ENCODE measurements around the gene APOH.
"Not testable (repeated sequence)": the region's sequence is repeated elsewhere in the genome, so short reads cannot be mapped to it uniquely, and the experiment has no call there.

APOH gene

GRCh38 chr17:66268247-66268927, 39.2 kb upstream of the APOH start:
- Histone ChIP-seq H3K9ac (ENCODE audit: insufficient read length) (peak overlapping the region; percentile 45), H3K9me3 (ENCODE audit: low read depth, low read length) (no peaks in the 10 kb centered on the region; the same call in 1 of the 2 replicates), H3K36me3 (ENCODE audit: insufficient read depth, low read length) (no peaks in the 10 kb centered on the region), H3K4me3 (peak overlapping the region; percentile 62), H3K27ac (peak overlapping the region; percentile 82; the same call in 1 of the 2 replicates)
- DNase-seq (ENCODE audit: low read depth, low spot score), result no peak
- TF ChIP-seq POLR2AphosphoS5 (IDR thresholded peaks at IDR 0.05; ENCODE audit: borderline replicate concordance, low read depth, low read length), result no peak
- no peak for TF ChIP-seq EZH2 (IDR thresholded peaks at IDR 0.05)
- no peak for TF ChIP-seq FOXP2 (optimal IDR thresholded peaks at IDR 0.05; ENCODE audit: control extremely low read depth, extremely low read length, insufficient read depth)

- TF ChIP-seq EZH2 (IDR thresholded peaks at IDR 0.05) (no peak), POLR2AphosphoS5 (IDR thresholded peaks at IDR 0.05; ENCODE audit: borderline replicate concordance, low read depth, low read length) (no peak), FOXP2 (optimal IDR thresholded peaks at IDR 0.05; ENCODE audit: control extremely low read depth, extremely low read length, insufficient read depth) (no peak)
- no peaks in the 10 kb centered on the region for H3K9me3 ChIP-seq (ENCODE audit: low read depth, low read length)
- no peaks in the 10 kb centered on the region for H3K36me3 ChIP-seq (ENCODE audit: insufficient read depth, low read length)
- no peak overlapping the region for H3K27ac ChIP-seq
- H3K9ac ChIP-seq (ENCODE audit: insufficient read length), result no peak overlapping the region
- DNase-seq (ENCODE audit: low read depth, low spot score), result no peak
- no peak overlapping the region for H3K4me3 ChIP-seq
Observed at GRCh38 chr17:66264696-66265095, 35.5 kb upstream of the APOH start.

GRCh38 chr17:66262767-66263166, 33.6 kb upstream of the APOH start:
- DNase-seq (ENCODE audit: low read depth, low spot score), result no peak
- no peak overlapping the region for H3K4me3 ChIP-seq
- H3K9me3 ChIP-seq (ENCODE audit: low read depth, low read length), result no peaks in the 10 kb centered on the region
- no peak for TF ChIP-seq FOXP2 (optimal IDR thresholded peaks at IDR 0.05; ENCODE audit: control extremely low read depth, extremely low read length, insufficient read depth)
- TF ChIP-seq POLR2AphosphoS5 (IDR thresholded peaks at IDR 0.05; ENCODE audit: borderline replicate concordance, low read depth, low read length), result no peak
- TF ChIP-seq EZH2 (IDR thresholded peaks at IDR 0.05), result no peak
- no peak overlapping the region for H3K27ac ChIP-seq
- no peak overlapping the region for H3K9ac ChIP-seq (ENCODE audit: insufficient read length)
- no peaks in the 10 kb centered on the region for H3K36me3 ChIP-seq (ENCODE audit: insufficient read depth, low read length)

GRCh38 chr17:66260688-66261087, 31.5 kb upstream of the APOH start:
- no peak overlapping the region for H3K27ac ChIP-seq
- no peaks in the 10 kb centered on the region for H3K9me3 ChIP-seq (ENCODE audit: low read depth, low read length)
- TF ChIP-seq EZH2 (IDR thresholded peaks at IDR 0.05) (no peak), POLR2AphosphoS5 (IDR thresholded peaks at IDR 0.05; ENCODE audit: borderline replicate concordance, low read depth, low read length) (no peak), FOXP2 (optimal IDR thresholded peaks at IDR 0.05; ENCODE audit: control extremely low read depth, extremely low read length, insufficient read depth) (no peak)
- no peak overlapping the region for H3K9ac ChIP-seq (ENCODE audit: insufficient read length)
- no peak for DNase-seq (ENCODE audit: low read depth, low spot score)
- H3K4me3 ChIP-seq, result no peak overlapping the region
- no peaks in the 10 kb centered on the region for H3K36me3 ChIP-seq (ENCODE audit: insufficient read depth, low read length)

GRCh38 chr17:66260275-66260674, 31.1 kb upstream of the APOH start:
- Histone ChIP-seq H3K4me3 (no peak overlapping the region), H3K9ac (ENCODE audit: insufficient read length) (no peak overlapping the region), H3K27ac (no peak overlapping the region), H3K36me3 (ENCODE audit: insufficient read depth, low read length) (no peaks in the 10 kb centered on the region), H3K9me3 (ENCODE audit: low read depth, low read length) (no peaks in the 10 kb centered on the region)
- DNase-seq (ENCODE audit: low read depth, low spot score), result no peak
- TF ChIP-seq EZH2 (IDR thresholded peaks at IDR 0.05), result no peak
- no peak for TF ChIP-seq FOXP2 (optimal IDR thresholded peaks at IDR 0.05; ENCODE audit: control extremely low read depth, extremely low read length, insufficient read depth)
- no peak for TF ChIP-seq POLR2AphosphoS5 (IDR thresholded peaks at IDR 0.05; ENCODE audit: borderline replicate concordance, low read depth, low read length)

GRCh38 chr17:66255527-66255971, 26.3 kb upstream of the APOH start:
- Histone ChIP-seq H3K9ac (ENCODE audit: insufficient read length) (no peak overlapping the region), H3K27ac (peak overlapping the region; percentile 43; the same call in 1 of the 2 replicates), H3K36me3 (ENCODE audit: insufficient read depth, low read length) (no peaks in the 10 kb centered on the region), H3K9me3 (ENCODE audit: low read depth, low read length) (no peaks in the 10 kb centered on the region), H3K4me3 (peak overlapping the region; percentile 51)
- no peak; the same call in 1 of the 2 replicates for TF ChIP-seq POLR2AphosphoS5 (IDR thresholded peaks at IDR 0.05; ENCODE audit: borderline replicate concordance, low read depth, low read length)
- no peak for TF ChIP-seq FOXP2 (optimal IDR thresholded peaks at IDR 0.05; ENCODE audit: control extremely low read depth, extremely low read length, insufficient read depth)
- TF ChIP-seq EZH2 (IDR thresholded peaks at IDR 0.05), result no peak
- peak; percentile 71 for DNase-seq (ENCODE audit: low read depth, low spot score)

- H3K4me3 ChIP-seq, result peak overlapping the region; percentile 51
- no peak for TF ChIP-seq POLR2AphosphoS5 (IDR thresholded peaks at IDR 0.05; ENCODE audit: borderline replicate concordance, low read depth, low read length)
- TF ChIP-seq EZH2 (IDR thresholded peaks at IDR 0.05), result no peak
- no peak for TF ChIP-seq FOXP2 (optimal IDR thresholded peaks at IDR 0.05; ENCODE audit: control extremely low read depth, extremely low read length, insufficient read depth)
- no peak overlapping the region for H3K9ac ChIP-seq (ENCODE audit: insufficient read length)
- H3K9me3 ChIP-seq (ENCODE audit: low read depth, low read length), result no peaks in the 10 kb centered on the region
- H3K36me3 ChIP-seq (ENCODE audit: insufficient read depth, low read length), result no peaks in the 10 kb centered on the region
- DNase-seq (ENCODE audit: low read depth, low spot score), result peak; percentile 77
- H3K27ac ChIP-seq, result peak overlapping the region; percentile 43; the same call in 1 of the 2 replicates
Observed at GRCh38 chr17:66255112-66255511, 25.9 kb upstream of the APOH start.

- H3K27ac ChIP-seq; DNase-seq (ENCODE audit: low read depth, low spot score); H3K9ac ChIP-seq (ENCODE audit: insufficient read length); H3K36me3 ChIP-seq (ENCODE audit: insufficient read depth, low read length); H3K4me3 ChIP-seq; H3K9me3 ChIP-seq (ENCODE audit: low read depth, low read length): not testable (repeated sequence)
Observed at GRCh38 chr17:66253458-66253857, 24.2 kb upstream of the APOH start.

GRCh38 chr17:66250686-66251085, 21.5 kb upstream of the APOH start:
- no peaks in the 10 kb centered on the region for H3K36me3 ChIP-seq (ENCODE audit: insufficient read depth, low read length)
- no peaks in the 10 kb centered on the region for H3K9me3 ChIP-seq (ENCODE audit: low read depth, low read length)
- DNase-seq (ENCODE audit: low read depth, low spot score), result no peak
- TF ChIP-seq POLR2AphosphoS5 (IDR thresholded peaks at IDR 0.05; ENCODE audit: borderline replicate concordance, low read depth, low read length) (no peak), EZH2 (IDR thresholded peaks at IDR 0.05) (no peak), FOXP2 (optimal IDR thresholded peaks at IDR 0.05; ENCODE audit: control extremely low read depth, extremely low read length, insufficient read depth) (no peak)
- no peak overlapping the region for H3K9ac ChIP-seq (ENCODE audit: insufficient read length)
- no peak overlapping the region for H3K27ac ChIP-seq
- no peak overlapping the region for H3K4me3 ChIP-seq

Measured in SK-N-MC (cell line).